GM06990 (cell line): ENCODE results near the gene CAPNS2.

ENCODE experiments used
- DNase-seq: peaks from one replicate; pipeline ENCODE4 v3.0.0-alpha.2; 2011; ENCODE audit not compliant: insufficient read length; ENCODE audit errors: extremely low read depth
- H3K27me3 ChIP-seq: replicated peaks from 2 replicates; pipeline ENCODE4 v1.6.0; 2011; ENCODE audit warnings: low read length; ENCODE audit not compliant: control insufficient read depth, insufficient read depth
- H3K36me3 ChIP-seq: 2 replicates; pipeline ENCODE4 v1.5.1; 2011; ENCODE audit warnings: low read length; ENCODE audit not compliant: control insufficient read depth, insufficient read depth
- H3K4me3 ChIP-seq: replicated peaks from 2 replicates; pipeline ENCODE4 v1.5.1; 2011; ENCODE audit warnings: low read depth, mild to moderate bottlenecking, control low read depth, low read length
- CTCF ChIP-seq: IDR thresholded peaks from 2 replicates; pipeline ENCODE4 v1.5.1; 2011; ENCODE audit warnings: low read length, control low read depth, mild to moderate bottlenecking, inconsistent platforms; ENCODE audit not compliant: insufficient read depth, poor library complexity, severe bottlenecking

CAPNS2 gene

GRCh38 chr16:55542459-55543082 lies 23.9 kb upstream of the CAPNS2 start:
- Histone ChIP-seq H3K36me3 (no peaks in the 10 kb centered on the region), H3K27me3 (no peaks in the 10 kb centered on the region), H3K4me3 (no peak overlapping the region)
- TF ChIP-seq CTCF, result no peak
- DNase-seq, result no peak

GRCh38 chr16:55543472-55543871 lies 23.0 kb upstream of the CAPNS2 start:
- no peaks in the 10 kb centered on the region for H3K27me3 ChIP-seq
- no peaks in the 10 kb centered on the region for H3K36me3 ChIP-seq
- DNase-seq, result no peak
- no peak overlapping the region for H3K4me3 ChIP-seq
- peak; percentile 6 for TF ChIP-seq CTCF

- Histone ChIP-seq H3K27me3 (no peaks in the 10 kb centered on the region), H3K36me3 (no peaks in the 10 kb centered on the region), H3K4me3 (no peak overlapping the region)
- TF ChIP-seq CTCF, result no peak
- no peak for DNase-seq
Observed at GRCh38 chr16:55552621-55553020, 13.9 kb upstream of the CAPNS2 start.

GRCh38 chr16:55555436-55555835 lies 11.0 kb upstream of the CAPNS2 start:
- no peak for DNase-seq
- Histone ChIP-seq H3K27me3 (no peaks in the 10 kb centered on the region), H3K4me3 (no peak overlapping the region), H3K36me3 (no peaks in the 10 kb centered on the region)
- no peak for TF ChIP-seq CTCF

- no peaks in the 10 kb centered on the region for H3K36me3 ChIP-seq
Observed at GRCh38 chr16:55557186-55557585, 9.3 kb upstream of the CAPNS2 start.

More at GRCh38 chr16:55557186-55557585, 9.3 kb upstream of the CAPNS2 start:
- Histone ChIP-seq H3K4me3 (no peak overlapping the region), H3K27me3 (no peaks in the 10 kb centered on the region)
- TF ChIP-seq CTCF, result no peak
- no peak for DNase-seq
